H1 (cell line): ENCODE measurements around the gene RASAL2. TPM values are rescaled to one million over a fixed set of nuclear protein-coding genes. Genes with fewer than 3 reads are reported as not detected.

Experiments used
- CTCF ChIA-PET: fragments of 300-600 bp; sonication (Branson Sonifier 250); formaldehyde crosslinking; loops from one replicate; lab custom pipeline; 2021; ENCODE audit not compliant: partially characterized antibody; lab: Charles Lee
- POLR2A ChIA-PET: fragments of 300-600 bp; sonication (Branson Sonifier 250); formaldehyde crosslinking; loops from one replicate; lab custom pipeline; 2021; ENCODE audit warnings: inconsistent platforms; ENCODE audit not compliant: partially characterized antibody; lab: Charles Lee
- DNase-seq, 2 experiments: peaks; one replicate each; pipeline versions ENCODE4 v3.0.0 to v3.0.0-alpha.2; 2010 to 2022; ENCODE audit warnings: low spot score in 2 of 2, low read depth in 1 of 2, mixed read lengths in 1 of 2
- FAIRE-seq: peaks from 2 replicates; lab custom pipeline; 2011; peaks lifted over from hg19 to GRCh38; lab: Jason Lieb, UNC
- H2AFZ ChIP-seq: 2 replicates; pipeline ENCODE4 v1.8.1; 2012; ENCODE audit warnings: low read length, inconsistent platforms
- H2AK5ac ChIP-seq: 2 replicates; pipeline ENCODE4 v1.6.1; 2013; ENCODE audit warnings: low read depth, low read length
- H2BK120ac ChIP-seq: replicated peaks from 2 replicates; pipeline ENCODE3; 2013; ENCODE audit warnings: low read depth, low read length, inconsistent platforms
- H2BK12ac ChIP-seq: 2 replicates; pipeline ENCODE4 v1.6.1; 2013; ENCODE audit warnings: low read depth, low read length
- H2BK15ac ChIP-seq: 2 replicates; pipeline ENCODE4 v1.6.1; 2013; ENCODE audit warnings: low read length
- H2BK20ac ChIP-seq: 2 replicates; pipeline ENCODE4 v1.6.1; 2013; ENCODE audit warnings: low read length
- H2BK5ac ChIP-seq: 2 replicates; pipeline ENCODE4 v1.6.1; 2013; ENCODE audit warnings: low read depth, low read length
- H3K14ac ChIP-seq: 2 replicates; pipeline ENCODE4 v1.6.1; 2013; ENCODE audit warnings: inconsistent platforms; ENCODE audit not compliant: insufficient read length
- H3K18ac ChIP-seq: 2 replicates; pipeline ENCODE4 v1.6.1; 2013; ENCODE audit warnings: low read length; ENCODE audit errors: extremely low read depth
- H3K23ac ChIP-seq: 2 replicates; pipeline ENCODE4 v1.6.1; 2013; ENCODE audit warnings: inconsistent platforms; ENCODE audit not compliant: insufficient read length
- H3K23me2 ChIP-seq: 2 replicates; pipeline ENCODE4 v1.6.1; 2013; ENCODE audit warnings: low read depth, low read length
- H3K27ac ChIP-seq: 2 replicates; pipeline ENCODE4 v1.6.1; 2011; ENCODE audit warnings: low read depth, low read length, inconsistent platforms
- H3K27me3 ChIP-seq, 4 experiments: replicated peaks in 1 of 4; 1 replicate in 1 of 4; 2 replicates in 3 of 4; pipeline versions ENCODE4 v1.6.1 to v1.8.1; 2011 to 2013; ENCODE audit warnings: low read length in 3 of 4, mild to moderate bottlenecking in 3 of 4, inconsistent platforms in 2 of 4, mixed read lengths in 2 of 4, moderate library complexity in 1 of 4; ENCODE audit not compliant: control insufficient read depth in 3 of 4, insufficient read depth in 3 of 4; ENCODE audit errors: extremely low read depth in 1 of 4
- H3K36me3 ChIP-seq, 4 experiments: 2 replicates each; pipeline versions ENCODE4 v1.6.1 to v1.8.1; 2011 to 2013; ENCODE audit warnings: mild to moderate bottlenecking in 4 of 4, low read length in 3 of 4, moderate library complexity in 2 of 4, control low read depth in 1 of 4, inconsistent platforms in 1 of 4; ENCODE audit not compliant: insufficient read depth in 4 of 4, control insufficient read depth in 2 of 4
- H3K4ac ChIP-seq: replicated peaks from 2 replicates; pipeline ENCODE3; 2013; ENCODE audit warnings: low read length, low read depth, mixed read lengths, inconsistent platforms; ENCODE audit not compliant: insufficient read length
- H3K4me1 ChIP-seq, 4 experiments: replicated peaks in 1 of 4; 1 replicate in 1 of 4; 2 replicates in 3 of 4; pipeline versions ENCODE4 v1.6.1 to v1.8.1; 2011 to 2013; ENCODE audit warnings: low read length in 3 of 4, inconsistent platforms in 2 of 4, mixed read lengths in 1 of 4; ENCODE audit not compliant: insufficient read depth in 4 of 4, control insufficient read depth in 3 of 4
- H3K4me2 ChIP-seq, 2 experiments: 2 replicates each; pipeline versions ENCODE4 v1.6.1 to v1.8.1; 2011 to 2013; ENCODE audit warnings: low read depth in 2 of 2, low read length in 2 of 2, control low read depth in 1 of 2, inconsistent platforms in 1 of 2, mild to moderate bottlenecking in 1 of 2; ENCODE audit not compliant: insufficient read depth in 1 of 2
- H3K4me3 ChIP-seq, 4 experiments: fragments of 200-600, 300-600 bp in 1 of 4; sonication (generic), shearing (Covaris generic), sonication (Bioruptor Twin) in 1 of 4; 2 replicates each; pipeline versions ENCODE4 v1.5.1 to v1.8.1; 2011 to 2016; ENCODE audit warnings: low read length in 4 of 4, low read depth in 3 of 4, control low read depth in 2 of 4, inconsistent platforms in 2 of 4, mild to moderate bottlenecking in 2 of 4, mixed read lengths in 1 of 4, moderate library complexity in 1 of 4; ENCODE audit not compliant: insufficient read depth in 2 of 4; ENCODE audit errors: extremely low read depth in 1 of 4
- H3K56ac ChIP-seq: replicated peaks from 2 replicates; pipeline ENCODE3; 2013; ENCODE audit warnings: low read depth, mild to moderate bottlenecking, mixed read lengths, low read length, inconsistent platforms; ENCODE audit not compliant: insufficient read length
- H3K79me1 ChIP-seq: 2 replicates; pipeline ENCODE4 v1.6.1; 2013; ENCODE audit warnings: low read depth, low read length, control low read depth
- H3K79me2 ChIP-seq, 2 experiments: 2 replicates each; pipeline versions ENCODE4 v1.6.1 to v1.8.1; 2012 to 2013; ENCODE audit warnings: low read length in 2 of 2, mild to moderate bottlenecking in 2 of 2, inconsistent platforms in 1 of 2; ENCODE audit not compliant: insufficient read depth in 2 of 2, control insufficient read depth in 1 of 2
- H3K9ac ChIP-seq, 4 experiments: replicated peaks in 1 of 4; 1 replicate in 1 of 4; 2 replicates in 3 of 4; pipeline versions ENCODE4 v1.6.1 to v1.8.1; 2011 to 2013; ENCODE audit warnings: low read depth in 3 of 4, low read length in 3 of 4, control low read depth in 2 of 4, mild to moderate bottlenecking in 2 of 4, moderate library complexity in 2 of 4, inconsistent platforms in 1 of 4; ENCODE audit errors: extremely low read depth in 1 of 4
- H3K9me3 ChIP-seq, 2 experiments: 2 replicates each; pipeline versions ENCODE4 v1.6.1 to v1.8.1; 2012 to 2013; ENCODE audit warnings: mild to moderate bottlenecking in 2 of 2, moderate library complexity in 2 of 2, control low read depth in 1 of 2, inconsistent platforms in 1 of 2, low read depth in 1 of 2, low read length in 1 of 2, mixed read lengths in 1 of 2; ENCODE audit not compliant: insufficient read depth in 2 of 2
- H4K20me1 ChIP-seq, 2 experiments: replicated peaks in 1 of 2; 2 replicates each; pipeline versions ENCODE3 to v1.8.1; 2011 to 2013; ENCODE audit warnings: inconsistent platforms in 2 of 2, low read length in 2 of 2, mild to moderate bottlenecking in 1 of 2; ENCODE audit not compliant: insufficient read depth in 2 of 2, control insufficient read depth in 1 of 2
- H4K5ac ChIP-seq: 2 replicates; pipeline ENCODE4 v1.6.1; 2013; ENCODE audit warnings: low read length, low read depth, mixed read lengths, inconsistent platforms; ENCODE audit not compliant: insufficient read length
- H4K8ac ChIP-seq: 2 replicates; pipeline ENCODE4 v1.8.0; 2013; ENCODE audit warnings: mild to moderate bottlenecking, moderate library complexity, low read length, inconsistent platforms; ENCODE audit not compliant: insufficient read depth; ENCODE audit errors: extremely low read depth
- H4K91ac ChIP-seq: replicated peaks from 2 replicates; pipeline ENCODE3; 2013; ENCODE audit warnings: low read length, mixed read lengths, inconsistent platforms; ENCODE audit not compliant: insufficient read length
- BRCA1 ChIP-seq: IDR thresholded peaks from 2 replicates; pipeline ENCODE4 v1.6.1; 2012; ENCODE audit warnings: low read depth, low read length, improper control_type of control experiment
- CEBPB ChIP-seq: IDR thresholded peaks from 2 replicates; pipeline ENCODE4 v1.6.1; 2012; ENCODE audit warnings: low read depth, low read length
- JUND ChIP-seq: IDR thresholded peaks from 2 replicates; pipeline ENCODE4 v1.6.1; 2011; ENCODE audit warnings: mild to moderate bottlenecking, improper control_type of control experiment, low read length
- POLR2A ChIP-seq, 2 experiments: IDR thresholded peaks; 1 replicate in 1 of 2; 2 replicates in 1 of 2; pipeline ENCODE4 v1.6.1; 2011; ENCODE audit warnings: low read depth in 2 of 2, low read length in 2 of 2, mild to moderate bottlenecking in 2 of 2; ENCODE audit errors: control extremely low read depth in 1 of 2
- RXRA ChIP-seq: IDR thresholded peaks from 2 replicates; pipeline ENCODE4 v1.6.1; 2011; ENCODE audit warnings: low read depth, mild to moderate bottlenecking, low read length, moderate library complexity; ENCODE audit not compliant: insufficient read depth
- SRF ChIP-seq: IDR thresholded peaks from 2 replicates; pipeline ENCODE4 v1.6.1; 2011; ENCODE audit warnings: mild to moderate bottlenecking, low read depth, low read length, moderate library complexity
- WGBS, 2 experiments: shearing (Covaris generic) in 1 of 2; methylation state at CpG; one replicate each; pipeline versions ENCODE4 v1.1.6 to v1.1.7; 2013 to 2015; ENCODE audit warnings: low lambda C conversion rate in 2 of 2, mixed read lengths in 2 of 2, inconsistent platforms in 1 of 2, low coverage in 1 of 2, missing lambda C conversion rate in 1 of 2; ENCODE audit not compliant: insufficient replicate concordance in 2 of 2, insufficient coverage in 1 of 2, insufficient read length in 1 of 2; ENCODE audit errors: extremely low coverage in 1 of 2, missing lambda C conversion rate in 1 of 2; 5-methylcytosine and 5-hydroxymethylcytosine counted together
- polyA plus RNA-seq, 7 experiments: library from polyadenylated mRNA; depleted of rRNA in 3 of 7; stranded (reverse) in 5 of 7; unstranded in 2 of 7; fragments of >200 nt in 5 of 7; fragments of 200-250 nt in 2 of 7; gene quantifications; 1 replicate in 5 of 7; 2 replicates in 1 of 7; 4 replicates in 1 of 7; pipeline versions ENCODE4 v1.2.1 to v1.2.3, GENCODE V29; 2011 to 2013; ENCODE audit warnings: missing spikeins in 2 of 7, mixed read lengths in 2 of 7
- total RNA-seq: library from RNA; stranded (reverse); fragmentation: NEBNext Ultra II Directional; extraction: Animal tissue kit (Norgen Biotek cat#: 25700); gene quantifications from 2 replicates; pipeline ENCODE4 v1.2.1, GENCODE V29; 2021

Gene RASAL2
- total and polyA plus RNA-seq, 2 of the 8 experiments (the other 6 are each of a cell fraction or from before 2014, with no cell fraction given): 15.9 to 32.5 TPM

- Histone ChIP-seq H3K9me3 (no peaks in the 10 kb centered on the region), H2AK5ac (no peak overlapping the region), H4K5ac (no peak overlapping the region), H3K56ac (no peak overlapping the region), H3K4me1 (peaks cover 0 to 3% (median 0%) of the 10 kb centered on the region in 4 experiments; a peak in 1 of 7 replicates), H3K27me3 (no peaks in the 10 kb centered on the region), H3K23me2 (no peaks in the 10 kb centered on the region), H3K4me3 (no peak overlapping the region), H2AFZ (no peak overlapping the region), H3K36me3 (no peaks in the 10 kb centered on the region), H3K23ac (no peak overlapping the region), H3K18ac (no peak overlapping the region), H4K8ac (no peak overlapping the region), H2BK12ac (no peak overlapping the region), H3K79me2 (0 out of 4 replicates have a peak, but pooled peaks cover 0 to 4% of the 10 kb centered on the region in 2 experiments), H3K4ac (no peak overlapping the region), H3K4me2 (no peak overlapping the region), H3K27ac (no peak overlapping the region), H2BK5ac (no peak overlapping the region), H3K9ac (no peak overlapping the region), H2BK20ac (no peak overlapping the region), H4K20me1 (peaks cover 0 to 2% of the 10 kb centered on the region in 2 experiments), H2BK15ac (no peak overlapping the region), H4K91ac (no peak overlapping the region), H3K14ac (no peak overlapping the region), H3K79me1 (no peaks in the 10 kb centered on the region; the same call in 1 of the 2 replicates), H2BK120ac (no peak overlapping the region)
- no peak for FAIRE-seq
- ChIA-PET POLR2A (no interaction called here), CTCF (interaction anchor here (0.6 to 1.6 kb wide), 2 partner anchors 96 to 347 kb away, joined by 3 read pairs; no protein-coding TSS in a partner anchor)
- no peak for DNase-seq
- whole genome bisulfite sequencing, 2 experiments: 83% methylated on average over 1 of the region's 1 CpG; no CpG with 5 or more reads in 1 of the 2 experiments
- no peak for TF ChIP-seq BRCA1
- no peak for TF ChIP-seq SRF
- no peak for TF ChIP-seq RXRA
- TF ChIP-seq CEBPB: no peak
- TF ChIP-seq POLR2A (IDR thresholded peaks at IDR 0.05; ENCODE audit: control extremely low read depth in 1 of 2, low read depth in 2 of 2, low read length in 2 of 2): no peak
- TF ChIP-seq JUND: no peak
Observed at GRCh38 chr1:178405137-178405536, 311.2 kb downstream of the RASAL2 start.
